ENCODE measurements around the gene CENPP. TPM values are rescaled to one million over a fixed set of nuclear protein-coding genes. Genes with fewer than 3 reads are reported as not detected.

Gene CENPP
- total RNA-seq, 1 experiment from 2014 or later: 3.6 TPM

DNA sequence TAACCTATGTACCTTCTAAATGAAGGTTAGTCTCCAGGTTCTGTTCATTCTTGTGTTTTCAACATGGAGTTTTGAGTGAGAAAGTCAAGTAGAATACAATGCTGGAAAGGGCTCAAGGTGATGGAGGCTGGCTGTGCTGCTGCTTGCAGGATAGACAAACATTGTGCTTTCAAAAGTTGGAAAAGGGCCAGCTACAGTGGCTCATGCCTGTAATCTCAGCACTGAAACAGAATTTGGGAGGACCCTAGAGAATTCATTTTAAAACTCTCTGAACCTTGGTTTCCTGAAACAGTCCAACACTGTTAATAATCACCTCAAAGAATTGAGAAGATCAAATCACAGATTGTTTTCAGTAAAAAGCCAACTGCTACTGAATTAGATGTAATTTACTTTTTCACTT, 16.9 kb upstream of the CENPP start:
- DNase-seq (ENCODE audit: low read depth): no peak
- in situ Hi-C loops (cut with HindIII; ENCODE audit: low pct_unique_long_range_greater_than_20kb, low sequenced_read_pairs): no loop called here

GRCh38 chr9:92310562-92310961, 15.2 kb upstream of the CENPP start:
- in situ Hi-C loops (cut with HindIII; ENCODE audit: low pct_unique_long_range_greater_than_20kb, low sequenced_read_pairs): no loop called here

DNA sequence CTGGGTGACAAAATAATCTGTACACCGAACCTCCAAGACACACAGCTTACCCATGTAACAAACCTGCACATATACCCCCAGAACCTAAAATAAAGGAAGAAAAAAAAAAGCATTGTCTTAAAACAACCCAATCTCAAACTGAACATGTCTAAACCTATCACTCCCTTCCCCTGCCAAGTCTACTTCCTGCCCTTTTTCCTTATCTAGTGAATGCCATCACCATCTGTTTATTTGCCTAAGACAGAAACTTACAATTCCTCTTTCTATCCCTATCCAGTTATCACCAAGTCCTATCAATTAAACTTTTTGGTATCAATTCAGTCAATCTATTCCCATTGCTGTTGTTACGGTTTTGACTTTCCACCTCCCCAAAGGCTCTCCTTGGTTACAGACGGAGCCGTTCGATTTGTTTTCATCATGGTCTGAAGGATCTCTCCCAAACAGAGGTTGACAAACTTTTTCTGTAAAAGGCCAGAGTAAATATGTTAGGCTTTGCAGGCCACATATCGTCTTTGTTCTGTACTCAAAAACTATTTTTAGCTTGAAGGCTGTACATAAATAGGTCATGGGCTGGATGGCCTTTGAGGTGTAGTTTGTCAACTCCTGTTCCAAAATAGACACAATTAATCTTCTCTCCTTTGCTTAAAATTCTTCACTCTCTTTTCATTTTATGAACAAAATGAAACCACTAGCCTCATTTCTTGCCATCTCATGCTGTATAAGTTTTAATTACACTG, 12.7 kb upstream of the CENPP start:
- DNase-seq (ENCODE audit: low read depth): no peak
- in situ Hi-C loops (cut with HindIII; ENCODE audit: low pct_unique_long_range_greater_than_20kb, low sequenced_read_pairs): no loop called here

More at GRCh38 chr9:92310562-92310961, 15.2 kb upstream of the CENPP start:
- DNase-seq (ENCODE audit: low read depth): no peak

- DNase-seq (ENCODE audit: low read depth): no peak
- in situ Hi-C loops (cut with HindIII; ENCODE audit: low pct_unique_long_range_greater_than_20kb, low sequenced_read_pairs): no loop called here
Observed at GRCh38 chr9:92313624-92314012, 12.1 kb upstream of the CENPP start.

GRCh38 chr9:92315456-92315855, 10.3 kb upstream of the CENPP start:
- in situ Hi-C loops (cut with HindIII; ENCODE audit: low pct_unique_long_range_greater_than_20kb, low sequenced_read_pairs): no loop called here
- no peak for DNase-seq (ENCODE audit: low read depth)

GRCh38 chr9:92324431-92324830, 1.3 kb upstream of the CENPP start:
- in situ Hi-C loops (cut with HindIII; ENCODE audit: low pct_unique_long_range_greater_than_20kb, low sequenced_read_pairs): no loop called here
- DNase-seq (ENCODE audit: low read depth): no peak

- in situ Hi-C loops (cut with HindIII; ENCODE audit: low pct_unique_long_range_greater_than_20kb, low sequenced_read_pairs): no loop called here
- no peak for DNase-seq (ENCODE audit: low read depth)
Observed at GRCh38 chr9:92324889-92325268, 874 bp upstream of the CENPP start.

DNA sequence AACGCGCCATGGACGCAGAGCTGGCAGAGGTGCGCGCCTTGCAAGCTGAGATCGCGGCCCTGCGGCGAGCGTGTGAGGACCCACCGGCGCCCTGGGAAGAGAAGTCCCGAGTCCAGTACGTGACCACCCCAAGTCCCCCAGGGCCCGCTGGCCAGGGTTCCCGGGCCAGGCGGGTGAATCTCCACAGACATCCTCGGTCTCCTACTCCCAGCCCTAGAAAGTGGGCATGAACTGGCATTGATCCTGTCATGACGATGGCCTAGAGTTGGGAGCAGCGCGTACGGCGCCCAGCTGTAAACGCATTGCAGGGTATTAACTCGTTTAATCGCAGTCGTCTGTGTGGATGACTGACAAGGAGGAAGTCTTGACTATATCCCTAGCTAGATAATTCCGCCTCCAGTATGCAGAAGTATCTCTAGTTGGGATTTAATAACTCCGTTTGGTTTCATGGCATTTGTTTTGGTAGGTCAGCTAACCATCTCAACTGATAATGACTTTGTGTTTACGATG, 293 bp downstream of the CENPP start:
- DNase-seq (ENCODE audit: low read depth): no peak
- in situ Hi-C loops (cut with HindIII; ENCODE audit: low pct_unique_long_range_greater_than_20kb, low sequenced_read_pairs): no loop called here

GRCh38 chr9:92327283-92327850, 1.6 kb downstream of the CENPP start:
- in situ Hi-C loops (cut with HindIII; ENCODE audit: low pct_unique_long_range_greater_than_20kb, low sequenced_read_pairs): no loop called here
- DNase-seq (ENCODE audit: low read depth): no peak

- DNase-seq (ENCODE audit: low read depth): peak; percentile 12
- in situ Hi-C loops (cut with HindIII; ENCODE audit: low pct_unique_long_range_greater_than_20kb, low sequenced_read_pairs): no loop called here
Observed at GRCh38 chr9:92328225-92328624, 2.5 kb downstream of the CENPP start.

- DNase-seq (ENCODE audit: low read depth): no peak
- in situ Hi-C loops (cut with HindIII; ENCODE audit: low pct_unique_long_range_greater_than_20kb, low sequenced_read_pairs): no loop called here
Observed at GRCh38 chr9:92332577-92333281, 7.0 kb downstream of the CENPP start.

- no peak for DNase-seq (ENCODE audit: low read depth)
- in situ Hi-C loops (cut with HindIII; ENCODE audit: low pct_unique_long_range_greater_than_20kb, low sequenced_read_pairs): no loop called here
Observed at GRCh38 chr9:92333282-92333634, 7.5 kb downstream of the CENPP start.

- in situ Hi-C loops (cut with HindIII; ENCODE audit: low pct_unique_long_range_greater_than_20kb, low sequenced_read_pairs): no loop called here
- DNase-seq (ENCODE audit: low read depth): no peak
Observed at GRCh38 chr9:92341578-92341977, 15.8 kb downstream of the CENPP start.

- in situ Hi-C loops (cut with HindIII; ENCODE audit: low pct_unique_long_range_greater_than_20kb, low sequenced_read_pairs): no loop called here
- DNase-seq (ENCODE audit: low read depth): no peak
Observed at GRCh38 chr9:92342825-92343488, 17.2 kb downstream of the CENPP start.

GRCh38 chr9:92345582-92345981, 19.8 kb downstream of the CENPP start:
- in situ Hi-C loops (cut with HindIII; ENCODE audit: low pct_unique_long_range_greater_than_20kb, low sequenced_read_pairs): no loop called here
- no peak for DNase-seq (ENCODE audit: low read depth)

DNA sequence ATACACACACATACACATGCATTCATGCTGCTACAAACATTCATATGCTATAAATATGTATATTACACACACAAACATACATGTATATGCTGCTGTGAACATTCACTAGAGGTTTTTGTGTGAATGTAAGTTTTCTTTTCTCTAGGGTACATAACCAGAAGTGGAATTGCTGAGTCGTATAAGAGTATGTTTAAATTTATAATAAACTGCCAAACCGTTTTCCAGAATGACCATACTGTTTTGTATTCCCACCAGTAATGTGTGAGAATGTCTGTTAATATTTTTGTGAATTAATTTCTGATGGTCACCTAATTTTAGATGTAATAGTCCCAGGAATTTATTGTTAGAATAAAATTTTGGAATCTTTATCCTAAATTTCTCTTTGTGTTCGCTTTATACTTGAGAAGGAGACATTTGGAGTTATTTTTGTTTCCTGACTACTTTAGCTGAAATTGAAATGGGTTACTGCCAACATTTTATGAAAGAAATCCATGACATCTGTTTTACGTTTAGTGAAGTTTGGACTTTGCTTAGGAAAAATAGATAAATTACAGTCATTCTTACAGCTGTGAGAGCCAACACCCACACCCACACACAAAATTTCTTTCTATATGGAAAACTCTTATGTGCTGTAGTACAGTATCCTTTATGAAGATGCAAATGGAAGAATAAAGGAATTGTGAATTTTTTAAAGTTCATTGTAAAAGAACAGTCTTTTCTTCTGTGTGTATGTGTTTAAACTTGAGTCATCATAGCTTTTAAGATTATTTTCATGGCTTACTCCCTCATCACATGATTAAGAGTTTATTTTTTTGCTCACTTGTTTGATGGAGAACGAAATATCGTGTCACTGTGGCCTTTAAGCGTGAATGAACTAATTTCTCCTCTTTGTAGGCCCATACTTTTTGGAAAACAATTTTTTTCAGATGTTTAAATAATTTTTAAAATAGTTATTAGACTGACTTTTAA, 24.3 kb downstream of the CENPP start:
- in situ Hi-C loops (cut with HindIII; ENCODE audit: low pct_unique_long_range_greater_than_20kb, low sequenced_read_pairs): no loop called here
- DNase-seq (ENCODE audit: low read depth): no peak

- DNase-seq (ENCODE audit: low read depth): no peak
- in situ Hi-C loops (cut with HindIII; ENCODE audit: low pct_unique_long_range_greater_than_20kb, low sequenced_read_pairs): no loop called here
Observed at GRCh38 chr9:92350740-92351133, 25.0 kb downstream of the CENPP start.

DNA sequence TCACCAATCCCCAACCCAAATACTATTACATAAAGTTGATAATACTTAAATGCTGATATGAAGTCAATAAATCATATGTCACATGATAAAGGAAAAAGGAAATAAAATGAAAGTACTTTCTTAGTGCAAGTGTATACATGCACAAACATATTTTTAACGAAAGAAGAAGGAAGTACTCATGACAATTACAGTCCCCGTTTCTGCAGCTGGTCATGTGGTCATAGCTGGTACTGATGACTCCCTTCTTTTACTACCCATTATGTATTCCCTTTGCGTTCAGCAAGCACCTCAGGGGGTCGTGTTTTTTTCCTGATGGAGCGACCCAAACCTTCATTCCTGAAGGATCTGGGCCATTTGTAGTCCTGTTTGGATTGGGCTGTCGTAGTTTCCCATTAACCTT, 27.3 kb downstream of the CENPP start:
- DNase-seq (ENCODE audit: low read depth): no peak
- in situ Hi-C loops (cut with HindIII; ENCODE audit: low pct_unique_long_range_greater_than_20kb, low sequenced_read_pairs): no loop called here
